Upper lobe of right lung (tissue), 1 donor: ENCODE results near the gene PRCC. TPM values are rescaled to one million over a fixed set of nuclear protein-coding genes. Genes with fewer than 3 reads are reported as not detected.

Experiments
- ATAC-seq: fragments of 200-7000 bp; cut with Tn5 transposase; one replicate; pipeline ENCODE4 v1.9.1; 2020; ENCODE audit warnings: mild to moderate bottlenecking, moderate library complexity
- DNase-seq: peaks from one replicate; pipeline ENCODE4 v3.0.0-alpha.2; 2020
- H3K27ac ChIP-seq: fragments of 200-600 bp; one replicate; pipeline ENCODE4 v1.8.0; 2022
- H3K27me3 ChIP-seq: fragments of 200-600 bp; one replicate; pipeline ENCODE4 v1.8.0; 2022; ENCODE audit warnings: mild to moderate bottlenecking
- H3K36me3 ChIP-seq: fragments of 200-600 bp; one replicate; pipeline ENCODE4 v1.8.0; 2022
- H3K4me1 ChIP-seq: fragments of 200-600 bp; one replicate; pipeline ENCODE4 v1.8.0; 2022
- H3K4me3 ChIP-seq: fragments of 200-600 bp; one replicate; pipeline ENCODE4 v1.8.0; 2022; ENCODE audit warnings: mild to moderate bottlenecking
- H3K9me3 ChIP-seq: fragments of 200-600 bp; one replicate; pipeline ENCODE4 v1.8.0; 2022
- CTCF ChIP-seq: fragments of 200-600 bp; IDR thresholded peaks from one replicate; pipeline ENCODE4 v1.8.0; 2022; ENCODE audit warnings: antibody characterized with exemption
- intact Hi-C: fragments of 100-400 bp; cut with DNase I; formaldehyde crosslinking; loops from one replicate; pipeline ENCODE4 v1.11.0; 2022
- total RNA-seq: library from RNA; stranded (reverse); fragmentation: NEBNext Ultra II Directional; extraction: Animal tissue kit (Norgen Biotek cat#: 25700); gene quantifications from one replicate; pipeline ENCODE4 v1.2.1, GENCODE V29; 2021
- donor health status: DM: no; HTN: yes; CAD: no; lungs with severe emphysema.

Gene PRCC
- total RNA-seq, 1 donor from 2014 or later, result 48.5 TPM

- H3K9me3 ChIP-seq, result no peaks in the 10 kb centered on the region
- peak; percentile 72 for TF ChIP-seq CTCF
- intact Hi-C loops, result no loop called here
- peak; percentile 70 for ATAC-seq
- no peak for DNase-seq
- no peaks in the 10 kb centered on the region for H3K4me1 ChIP-seq
- H3K27me3 ChIP-seq, result no peaks in the 10 kb centered on the region
- H3K36me3 ChIP-seq, result peaks cover 95% of the 10 kb centered on the region
- H3K4me3 ChIP-seq, result no peak overlapping the region
- no peak overlapping the region for H3K27ac ChIP-seq
Observed at GRCh38 chr1:156797212-156797871, 30.0 kb downstream of the PRCC start.

GRCh38 chr1:156801409-156802121 is 34.2 kb downstream of the PRCC start:
- Histone ChIP-seq H3K4me1 (peaks cover 17% of the 10 kb centered on the region), H3K9me3 (no peaks in the 10 kb centered on the region), H3K4me3 (no peak overlapping the region), H3K36me3 (peaks cover 55% of the 10 kb centered on the region), H3K27ac (no peak overlapping the region), H3K27me3 (no peaks in the 10 kb centered on the region)
- no peak for DNase-seq
- intact Hi-C loops, result no loop called here
- no peak for ATAC-seq
- TF ChIP-seq CTCF, result no peak

GRCh38 chr1:156802421-156802935 is 35.1 kb downstream of the PRCC start:
- intact Hi-C loops, result no loop called here
- Histone ChIP-seq H3K36me3 (peaks cover 46% of the 10 kb centered on the region), H3K27me3 (no peaks in the 10 kb centered on the region), H3K9me3 (no peaks in the 10 kb centered on the region), H3K4me1 (peaks cover 17% of the 10 kb centered on the region), H3K27ac (no peak overlapping the region), H3K4me3 (no peak overlapping the region)
- ATAC-seq (no peak), DNase-seq (no peak)
- TF ChIP-seq CTCF, result no peak

- no peak overlapping the region for H3K27ac ChIP-seq
- no peaks in the 10 kb centered on the region for H3K9me3 ChIP-seq
- peaks cover 38% of the 10 kb centered on the region for H3K36me3 ChIP-seq
- H3K4me3 ChIP-seq, result no peak overlapping the region
- ATAC-seq (no peak), DNase-seq (no peak)
- H3K4me1 ChIP-seq, result peaks cover 17% of the 10 kb centered on the region
- no peak for TF ChIP-seq CTCF
- H3K27me3 ChIP-seq, result no peaks in the 10 kb centered on the region
- intact Hi-C loops, result no loop called here
Observed at GRCh38 chr1:156803086-156803851, 35.9 kb downstream of the PRCC start.

GRCh38 chr1:156804026-156804425 is 36.7 kb downstream of the PRCC start:
- Histone ChIP-seq H3K4me1 (peaks cover 17% of the 10 kb centered on the region), H3K9me3 (no peaks in the 10 kb centered on the region), H3K27me3 (no peaks in the 10 kb centered on the region), H3K27ac (no peak overlapping the region), H3K4me3 (no peak overlapping the region), H3K36me3 (peaks cover 30% of the 10 kb centered on the region)
- no peak for TF ChIP-seq CTCF
- intact Hi-C loops, result no loop called here
- ATAC-seq (no peak), DNase-seq (no peak)
